HUES48 (cell line): ENCODE data around the gene ADGRG6.
"Not testable (repeated sequence)": the region's sequence is repeated elsewhere in the genome, so short reads cannot be mapped to it uniquely, and the experiment has no call there.

ENCODE experiments used
- H3K27ac ChIP-seq: one replicate; pipeline ENCODE4 v1.7.0; 2013; ENCODE audit warnings: low read depth, low read length, inconsistent platforms
- H3K27me3 ChIP-seq: 2 replicates; pipeline ENCODE4 v1.6.1; 2013; ENCODE audit warnings: mild to moderate bottlenecking, low read length; ENCODE audit not compliant: control insufficient read depth, insufficient read depth
- H3K36me3 ChIP-seq: 2 replicates; pipeline ENCODE4 v1.6.1; 2013; ENCODE audit warnings: low read length; ENCODE audit not compliant: control insufficient read depth, insufficient read depth
- H3K4me1 ChIP-seq: 2 replicates; pipeline ENCODE4 v1.6.1; 2013; ENCODE audit warnings: mild to moderate bottlenecking, low read length; ENCODE audit not compliant: control insufficient read depth, insufficient read depth
- H3K4me3 ChIP-seq: 2 replicates; pipeline ENCODE4 v1.5.1; 2013; ENCODE audit warnings: mild to moderate bottlenecking, low read depth, low read length
- H3K9ac ChIP-seq: 2 replicates; pipeline ENCODE4 v1.6.1; 2013; ENCODE audit warnings: mild to moderate bottlenecking, low read depth, low read length, moderate library complexity
- H3K9me3 ChIP-seq: 2 replicates; pipeline ENCODE4 v1.6.1; 2013; ENCODE audit warnings: low read length; ENCODE audit not compliant: control insufficient read depth, insufficient read depth

ADGRG6 gene

GRCh38 chr6:142334294-142334693 lies 32.5 kb downstream of the ADGRG6 start:
- Histone ChIP-seq H3K36me3 (no peaks in the 10 kb centered on the region), H3K27ac (no peak overlapping the region), H3K9me3 (no peaks in the 10 kb centered on the region), H3K27me3 (no peaks in the 10 kb centered on the region), H3K4me3 (no peak overlapping the region), H3K4me1 (peaks cover 19% of the 10 kb centered on the region; the same call in 1 of the 2 replicates), H3K9ac (no peak overlapping the region)

- no peaks in the 10 kb centered on the region for H3K36me3 ChIP-seq
- no peak overlapping the region for H3K27ac ChIP-seq
- H3K9ac ChIP-seq, result no peak overlapping the region
- H3K4me1 ChIP-seq, result peaks cover 22% of the 10 kb centered on the region
- H3K4me3 ChIP-seq, result no peak overlapping the region
- H3K9me3 ChIP-seq, result no peaks in the 10 kb centered on the region
- no peaks in the 10 kb centered on the region for H3K27me3 ChIP-seq
Measured at GRCh38 chr6:142335415-142335814, 33.6 kb downstream of the ADGRG6 start.

- Histone ChIP-seq H3K4me1 (peaks cover 23% of the 10 kb centered on the region), H3K4me3 (no peak overlapping the region), H3K27ac (no peak overlapping the region), H3K36me3 (no peaks in the 10 kb centered on the region), H3K9me3 (no peaks in the 10 kb centered on the region), H3K27me3 (no peaks in the 10 kb centered on the region), H3K9ac (no peak overlapping the region)
Measured at GRCh38 chr6:142336183-142336582, 34.4 kb downstream of the ADGRG6 start.

GRCh38 chr6:142336787-142337186 lies 35.0 kb downstream of the ADGRG6 start:
- Histone ChIP-seq H3K4me1 (peaks cover 17% of the 10 kb centered on the region), H3K4me3 (no peak overlapping the region), H3K9me3 (no peaks in the 10 kb centered on the region), H3K9ac (no peak overlapping the region), H3K27ac (no peak overlapping the region), H3K36me3 (no peaks in the 10 kb centered on the region), H3K27me3 (no peaks in the 10 kb centered on the region)

- H3K36me3 ChIP-seq, result no peaks in the 10 kb centered on the region
- no peaks in the 10 kb centered on the region for H3K27me3 ChIP-seq
- H3K27ac ChIP-seq, result no peak overlapping the region
- H3K4me1 ChIP-seq, result peaks cover 13% of the 10 kb centered on the region
- no peaks in the 10 kb centered on the region for H3K9me3 ChIP-seq
- no peak overlapping the region for H3K9ac ChIP-seq
- H3K4me3 ChIP-seq, result no peak overlapping the region
Measured at GRCh38 chr6:142339113-142339512, 37.3 kb downstream of the ADGRG6 start.

GRCh38 chr6:142339968-142340658 lies 38.3 kb downstream of the ADGRG6 start:
- peaks cover 13% of the 10 kb centered on the region for H3K4me1 ChIP-seq
- no peaks in the 10 kb centered on the region for H3K36me3 ChIP-seq
- no peaks in the 10 kb centered on the region for H3K9me3 ChIP-seq
- H3K4me3 ChIP-seq, result no peak overlapping the region
- no peaks in the 10 kb centered on the region for H3K27me3 ChIP-seq
- no peak overlapping the region for H3K27ac ChIP-seq
- no peak overlapping the region for H3K9ac ChIP-seq

GRCh38 chr6:142341855-142342330 lies 40.1 kb downstream of the ADGRG6 start:
- H3K9me3 ChIP-seq, result no peaks in the 10 kb centered on the region
- H3K4me1 ChIP-seq, result peaks cover 13% of the 10 kb centered on the region
- no peak overlapping the region for H3K27ac ChIP-seq
- H3K27me3 ChIP-seq, result no peaks in the 10 kb centered on the region
- no peaks in the 10 kb centered on the region for H3K36me3 ChIP-seq
- H3K4me3 ChIP-seq, result no peak overlapping the region
- no peak overlapping the region for H3K9ac ChIP-seq

GRCh38 chr6:142342986-142343385 lies 41.2 kb downstream of the ADGRG6 start:
- H3K27me3 ChIP-seq, result no peaks in the 10 kb centered on the region
- no peak overlapping the region for H3K9ac ChIP-seq
- peaks cover 13% of the 10 kb centered on the region for H3K4me1 ChIP-seq
- H3K9me3 ChIP-seq, result no peaks in the 10 kb centered on the region
- no peak overlapping the region for H3K4me3 ChIP-seq
- H3K36me3 ChIP-seq, result no peaks in the 10 kb centered on the region
- no peak overlapping the region for H3K27ac ChIP-seq

- no peaks in the 10 kb centered on the region for H3K9me3 ChIP-seq
- no peak overlapping the region for H3K9ac ChIP-seq
- no peaks in the 10 kb centered on the region for H3K36me3 ChIP-seq
- no peaks in the 10 kb centered on the region for H3K27me3 ChIP-seq
- H3K4me1 ChIP-seq, result peaks cover 13% of the 10 kb centered on the region
- no peak overlapping the region for H3K4me3 ChIP-seq
- H3K27ac ChIP-seq, result no peak overlapping the region
Measured at GRCh38 chr6:142343938-142344337, 42.1 kb downstream of the ADGRG6 start.

GRCh38 chr6:142345261-142345660 lies 43.5 kb downstream of the ADGRG6 start:
- Histone ChIP-seq H3K9me3 (no peaks in the 10 kb centered on the region), H3K4me3 (no peak overlapping the region), H3K27me3 (no peaks in the 10 kb centered on the region), H3K4me1 (peaks cover 6% of the 10 kb centered on the region; the same call in 1 of the 2 replicates), H3K9ac (no peak overlapping the region), H3K36me3 (no peaks in the 10 kb centered on the region), H3K27ac (no peak overlapping the region)

GRCh38 chr6:142346166-142346565 lies 44.4 kb downstream of the ADGRG6 start:
- not testable (repeated sequence) for H3K4me1 ChIP-seq, H3K9ac ChIP-seq

More at GRCh38 chr6:142346166-142346565, 44.4 kb downstream of the ADGRG6 start:
- H3K4me3 ChIP-seq, H3K27ac ChIP-seq, H3K36me3 ChIP-seq, H3K9me3 ChIP-seq, H3K27me3 ChIP-seq: not testable (repeated sequence)
